ENCODE results near the gene TESK2.

DNA sequence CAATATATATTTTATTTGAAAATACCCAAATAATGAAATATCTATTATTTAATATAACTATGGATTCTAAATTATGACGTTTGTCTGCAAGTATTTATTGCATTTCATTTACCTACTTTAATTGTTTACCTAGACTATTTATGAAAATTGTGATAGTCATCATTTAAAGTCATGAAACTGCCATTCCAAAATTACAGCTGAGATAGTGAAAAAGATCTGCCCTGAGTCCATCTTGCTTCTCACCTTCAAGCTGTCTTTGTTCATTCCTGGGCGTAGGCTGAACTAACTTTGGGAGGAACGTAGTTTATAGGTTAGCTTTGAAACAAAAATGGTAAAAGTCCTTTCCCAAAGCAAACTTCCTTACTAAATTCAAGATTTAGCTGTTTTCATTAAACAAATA is 176.7 kb downstream of the TESK2 start:
- TF ChIP-seq, protein P1, sequence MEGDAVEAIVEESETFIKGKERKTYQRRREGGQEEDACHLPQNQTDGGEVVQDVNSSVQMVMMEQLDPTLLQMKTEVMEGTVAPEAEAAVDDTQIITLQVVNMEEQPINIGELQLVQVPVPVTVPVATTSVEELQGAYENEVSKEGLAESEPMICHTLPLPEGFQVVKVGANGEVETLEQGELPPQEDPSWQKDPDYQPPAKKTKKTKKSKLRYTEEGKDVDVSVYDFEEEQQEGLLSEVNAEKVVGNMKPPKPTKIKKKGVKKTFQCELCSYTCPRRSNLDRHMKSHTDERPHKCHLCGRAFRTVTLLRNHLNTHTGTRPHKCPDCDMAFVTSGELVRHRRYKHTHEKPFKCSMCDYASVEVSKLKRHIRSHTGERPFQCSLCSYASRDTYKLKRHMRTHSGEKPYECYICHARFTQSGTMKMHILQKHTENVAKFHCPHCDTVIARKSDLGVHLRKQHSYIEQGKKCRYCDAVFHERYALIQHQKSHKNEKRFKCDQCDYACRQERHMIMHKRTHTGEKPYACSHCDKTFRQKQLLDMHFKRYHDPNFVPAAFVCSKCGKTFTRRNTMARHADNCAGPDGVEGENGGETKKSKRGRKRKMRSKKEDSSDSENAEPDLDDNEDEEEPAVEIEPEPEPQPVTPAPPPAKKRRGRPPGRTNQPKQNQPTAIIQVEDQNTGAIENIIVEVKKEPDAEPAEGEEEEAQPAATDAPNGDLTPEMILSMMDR (optimal IDR thresholded peaks at IDR 0.05 in 1 of 3, IDR thresholded peaks at IDR 0.05 in 1 of 3, conservative IDR thresholded peaks at IDR 0.05 in 1 of 3; ENCODE audit: extremely low read depth in 1 of 3, insufficient read depth in 2 of 3, low read length in 3 of 3) = no peak
- no peak for TF ChIP-seq EZH2 (IDR thresholded peaks at IDR 0.05; ENCODE audit: low read length)

All from keratinocyte (primary cell).